NCI-H2081 (cell line): ENCODE data around the gene TMEM244.
"Not testable (repeated sequence)": the region's sequence is repeated elsewhere in the genome, so short reads cannot be mapped to it uniquely, and the experiment has no call there.

Experiments
- DNase-seq, 2 experiments: peaks; one replicate each; lab custom pipeline; 2025; lab: John Stamatoyannopoulos, UW

TMEM244 gene

DNA sequence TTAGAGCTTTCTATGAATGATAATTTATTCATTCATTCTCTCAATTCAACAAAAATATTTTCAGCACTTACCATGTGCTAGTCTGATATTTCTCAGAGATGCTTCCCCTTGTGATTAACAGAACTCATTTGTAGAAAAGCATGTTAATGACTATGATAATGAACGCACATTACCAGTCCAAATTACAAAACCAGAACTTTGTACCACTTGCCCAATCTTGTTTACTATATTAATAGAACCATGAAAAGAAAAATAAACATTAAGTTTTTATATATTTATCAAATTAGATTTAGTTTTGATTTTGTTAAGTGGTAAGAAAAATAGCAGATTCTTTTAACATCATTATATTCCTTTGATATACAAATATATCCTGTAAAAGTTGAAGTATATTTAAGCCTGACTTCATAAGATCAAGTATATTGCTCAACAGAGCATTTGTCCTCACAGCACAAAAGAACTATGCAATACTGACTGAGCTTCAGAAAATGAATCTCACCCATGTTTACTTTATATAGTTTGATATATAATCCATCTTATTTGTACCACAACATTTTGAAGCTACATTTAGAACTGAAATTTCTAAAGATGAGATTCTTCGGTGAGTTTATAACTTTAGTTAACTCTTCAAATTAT is 48.9 kb downstream of the TMEM244 start:
- no peak for DNase-seq

- not testable (repeated sequence) for DNase-seq
Measured at GRCh38 chr6:129807141-129807540, 54.0 kb downstream of the TMEM244 start.

DNA sequence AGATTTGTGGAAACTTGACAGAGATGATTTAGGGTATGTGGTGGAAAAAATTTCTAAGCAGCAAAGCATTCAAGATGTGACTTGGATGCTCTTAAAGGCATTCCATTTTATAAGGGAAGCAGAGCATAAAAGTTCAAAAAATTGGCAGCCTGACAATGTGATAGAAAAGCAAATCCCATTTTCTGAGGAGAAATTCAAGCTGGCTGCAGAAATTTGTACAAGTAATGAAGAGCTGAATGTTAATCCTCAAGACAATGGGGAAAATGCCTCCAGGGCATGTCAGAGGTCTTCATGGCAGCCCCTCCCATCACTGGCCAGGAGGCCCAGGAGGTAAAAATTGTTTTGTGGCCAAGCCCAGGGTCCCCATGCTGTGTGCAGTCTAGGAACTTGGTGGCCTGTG is 58.2 kb downstream of the TMEM244 start:
- DNase-seq: not testable (repeated sequence)

DNA sequence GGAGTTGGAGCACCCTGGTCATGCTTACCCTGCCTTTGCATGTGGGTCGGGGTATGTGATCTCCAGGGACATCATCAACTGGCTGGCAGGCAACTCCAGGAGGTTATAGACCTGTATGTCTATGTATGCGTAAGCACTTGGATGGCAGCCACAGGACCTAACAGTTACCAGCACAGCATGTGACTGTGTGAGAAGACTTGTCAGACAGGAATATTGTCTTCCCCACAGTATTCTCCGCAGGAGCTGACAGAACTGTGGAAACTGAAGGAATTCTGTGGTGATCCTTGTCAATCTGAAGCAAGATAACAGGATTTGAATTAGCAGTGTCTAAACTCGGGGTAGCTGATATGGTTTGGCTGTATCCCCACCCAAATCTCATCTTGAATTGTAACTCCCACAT is 59.2 kb downstream of the TMEM244 start:
- DNase-seq: no peak

DNA sequence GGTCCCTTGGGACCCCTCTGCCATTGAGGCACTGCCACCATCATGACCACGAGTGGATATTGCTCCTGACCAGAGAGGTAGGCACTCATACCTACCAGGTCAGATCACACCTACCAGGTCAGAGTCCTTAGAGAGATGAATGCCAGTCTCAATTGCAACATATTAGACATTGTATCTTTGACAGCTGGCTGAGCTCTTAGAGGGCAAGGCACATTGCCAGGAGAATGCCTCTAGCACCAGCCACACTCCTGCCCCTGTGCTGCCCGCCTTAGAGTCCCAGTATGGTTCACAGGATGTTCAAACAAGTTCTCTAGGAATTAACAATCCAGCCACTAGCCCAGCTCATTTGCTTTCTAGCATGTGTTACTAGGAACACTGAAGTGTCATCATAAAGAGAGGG is 65.9 kb downstream of the TMEM244 start:
- DNase-seq: no peak

GRCh38 chr6:129793447-129793846 is 67.7 kb downstream of the TMEM244 start:
- DNase-seq: no peak

- DNase-seq: no peak
Measured at GRCh38 chr6:129792049-129792448, 69.1 kb downstream of the TMEM244 start.

GRCh38 chr6:129790785-129791184 is 70.3 kb downstream of the TMEM244 start:
- DNase-seq: no peak

- no peak for DNase-seq
Measured at GRCh38 chr6:129789974-129790373, 71.1 kb downstream of the TMEM244 start.

- DNase-seq: no peak
Measured at GRCh38 chr6:129787816-129788215, 73.3 kb downstream of the TMEM244 start.

- no peak for DNase-seq
Measured at GRCh38 chr6:129786548-129786947, 74.6 kb downstream of the TMEM244 start.

DNA sequence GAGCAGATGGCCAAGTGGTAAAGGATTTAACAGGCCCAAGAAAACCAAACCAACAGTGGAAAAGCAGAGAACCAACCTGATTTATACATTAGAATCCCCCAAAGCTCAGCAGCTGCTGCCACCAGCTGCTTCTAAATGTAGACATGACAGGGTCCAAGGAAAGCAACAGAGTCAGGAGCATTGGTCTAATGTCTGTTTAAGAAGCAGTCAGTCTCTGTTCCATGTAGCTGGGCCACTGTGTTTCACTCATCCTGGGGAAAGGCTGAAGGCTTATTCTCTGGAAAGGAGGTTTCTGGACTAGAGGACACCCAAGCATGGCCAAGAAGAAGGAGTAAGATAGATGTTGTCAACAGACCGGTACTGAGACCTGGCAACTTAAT is 75.4 kb downstream of the TMEM244 start:
- DNase-seq: no peak

DNA sequence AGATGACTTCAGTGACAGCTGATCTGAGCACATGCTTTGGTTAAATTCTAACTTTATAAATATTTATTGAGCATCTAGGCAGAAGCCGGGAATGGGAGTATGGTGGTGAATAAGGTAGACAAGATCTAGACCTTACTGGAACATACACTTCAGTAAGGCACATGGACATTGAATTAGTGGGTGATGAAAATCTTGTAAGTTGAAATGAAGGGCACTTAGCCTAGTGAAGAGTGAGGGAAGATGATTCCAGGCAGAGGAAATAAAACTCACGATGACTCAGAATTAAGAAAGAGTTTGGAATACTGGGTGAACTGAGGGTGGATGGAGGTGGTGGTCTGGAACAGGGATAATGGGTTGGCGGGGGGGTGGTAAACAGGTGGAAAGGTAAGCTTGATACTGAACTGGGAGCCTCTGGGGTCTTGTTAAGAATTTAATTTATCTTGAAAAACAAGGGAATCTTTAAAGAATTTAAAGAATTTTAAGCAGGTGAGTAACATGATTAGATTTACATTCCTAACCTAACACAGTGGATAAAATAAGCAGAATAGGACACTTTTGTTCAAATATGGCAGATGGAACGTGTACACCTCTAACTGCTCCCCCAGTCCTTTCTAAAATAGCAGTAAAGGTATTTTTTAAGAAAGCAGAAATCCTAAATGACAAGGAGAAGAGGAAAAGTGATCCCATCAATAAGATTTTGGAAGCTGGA is 75.9 kb downstream of the TMEM244 start:
- no peak for DNase-seq
